HG02970 (cell line): Measurements from ENCODE around the gene TEKT5.
"Not testable (repeated sequence)": the region's sequence is repeated elsewhere in the genome, so short reads cannot be mapped to it uniquely, and the experiment has no call there.

Experiments
- ATAC-seq: cut with Tn5 transposase; IDR thresholded peaks from one replicate; pipeline ENCODE4 v1.9.1; 2021; ENCODE audit warnings: mild to moderate bottlenecking, moderate library complexity, moderate number of reproducible peaks; ENCODE audit not compliant: unreplicated experiment, low FRiP score

The TEKT5 gene

GRCh38 chr16:10688291-10688690, 6.4 kb downstream of the TEKT5 start:
- ATAC-seq = no peak

- no peak for ATAC-seq
Measured at GRCh38 chr16:10685709-10686108, 9.0 kb downstream of the TEKT5 start.

GRCh38 chr16:10684511-10685151, 10.1 kb downstream of the TEKT5 start:
- no peak for ATAC-seq

- ATAC-seq = no peak
Measured at GRCh38 chr16:10683170-10683569, 11.6 kb downstream of the TEKT5 start.

GRCh38 chr16:10682604-10683003, 12.1 kb downstream of the TEKT5 start:
- no peak for ATAC-seq

GRCh38 chr16:10681310-10682308, 13.1 kb downstream of the TEKT5 start:
- no peak for ATAC-seq

- ATAC-seq = no peak
Measured at GRCh38 chr16:10679921-10680320, 14.8 kb downstream of the TEKT5 start.

GRCh38 chr16:10679441-10679840, 15.3 kb downstream of the TEKT5 start:
- ATAC-seq = not testable (repeated sequence)

GRCh38 chr16:10678655-10679054, 16.1 kb downstream of the TEKT5 start:
- ATAC-seq = no peak

- no peak for ATAC-seq
Measured at GRCh38 chr16:10676284-10676683, 18.4 kb downstream of the TEKT5 start.

- ATAC-seq = no peak
Measured at GRCh38 chr16:10675861-10676260, 18.9 kb downstream of the TEKT5 start.

- ATAC-seq = no peak
Measured at GRCh38 chr16:10675216-10675615, 19.5 kb downstream of the TEKT5 start.

GRCh38 chr16:10671729-10672128, 23.0 kb downstream of the TEKT5 start:
- no peak for ATAC-seq

- no peak for ATAC-seq
Measured at GRCh38 chr16:10669791-10670190, 24.9 kb downstream of the TEKT5 start.

GRCh38 chr16:10668322-10669045, 26.2 kb downstream of the TEKT5 start:
- ATAC-seq = no peak

GRCh38 chr16:10667239-10667638, 27.5 kb downstream of the TEKT5 start:
- no peak for ATAC-seq

GRCh38 chr16:10666291-10666690, 28.4 kb downstream of the TEKT5 start:
- ATAC-seq = no peak

GRCh38 chr16:10665166-10665565, 29.6 kb downstream of the TEKT5 start:
- ATAC-seq = no peak

- no peak for ATAC-seq
Measured at GRCh38 chr16:10664720-10665126, 30.0 kb downstream of the TEKT5 start.

GRCh38 chr16:10663744-10664143, 31.0 kb downstream of the TEKT5 start:
- no peak for ATAC-seq

GRCh38 chr16:10663146-10663545, 31.6 kb downstream of the TEKT5 start:
- no peak for ATAC-seq
